Lower leg skin (tissue), 3 donors: ENCODE results near the gene FLT1.

Experiments
- POLR2A ChIP-seq, 2 donors: fragments of 450-650 bp; IDR thresholded peaks; one replicate each; pipeline ENCODE4 v1.6.1; 2016 to 2017; ENCODE audit warnings: antibody characterized with exemption in 2 of 2, mild to moderate bottlenecking in 1 of 2, moderate library complexity in 1 of 2
- TF ChIP-seq, protein P1 (sequence below), 3 donors: fragments of 450-650 bp; IDR thresholded peaks; one replicate each; pipeline ENCODE4 v1.5.1; 2016; ENCODE audit warnings: antibody characterized with exemption in 3 of 3, mild to moderate bottlenecking in 3 of 3, moderate library complexity in 2 of 3

DNA sequence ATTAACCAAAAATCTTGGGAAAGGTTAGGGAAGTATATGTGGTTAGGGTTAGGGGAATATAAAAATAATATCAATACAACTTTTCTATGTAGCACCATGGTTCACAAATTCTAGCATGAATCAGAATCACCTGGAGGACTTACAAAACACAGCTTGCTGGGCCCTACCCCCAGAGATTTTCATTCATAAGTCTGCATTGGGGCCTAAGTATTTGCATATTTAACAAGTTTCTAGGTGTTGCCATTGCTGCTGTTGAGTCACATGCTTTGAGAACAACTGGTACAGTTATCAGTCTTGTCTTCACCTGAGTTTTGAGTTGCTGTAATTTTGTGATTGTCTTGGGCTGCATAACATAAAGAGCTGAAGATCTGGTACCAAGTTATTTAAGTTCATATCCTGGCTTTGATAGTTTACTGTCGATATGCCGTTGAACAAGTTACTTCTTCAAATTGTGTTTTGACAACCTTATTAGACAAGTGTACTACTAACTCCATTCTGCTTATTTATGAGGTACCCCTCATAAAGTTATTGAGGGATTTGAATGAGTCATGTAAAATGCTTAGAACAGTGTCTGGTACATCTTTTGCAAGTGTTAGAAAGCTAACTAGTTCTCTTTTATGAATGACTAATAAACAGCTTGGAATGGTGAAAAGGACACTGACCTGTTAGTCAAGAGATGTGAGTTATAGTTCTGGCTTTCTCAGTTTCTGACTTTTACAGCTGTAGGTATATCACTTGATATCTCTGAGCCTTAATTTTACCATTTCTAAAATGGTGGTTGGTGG lies 223.7 kb downstream of the FLT1 start:
- no peak for TF ChIP-seq POLR2A (IDR thresholded peaks at IDR 0.05)
- TF ChIP-seq, protein P1, sequence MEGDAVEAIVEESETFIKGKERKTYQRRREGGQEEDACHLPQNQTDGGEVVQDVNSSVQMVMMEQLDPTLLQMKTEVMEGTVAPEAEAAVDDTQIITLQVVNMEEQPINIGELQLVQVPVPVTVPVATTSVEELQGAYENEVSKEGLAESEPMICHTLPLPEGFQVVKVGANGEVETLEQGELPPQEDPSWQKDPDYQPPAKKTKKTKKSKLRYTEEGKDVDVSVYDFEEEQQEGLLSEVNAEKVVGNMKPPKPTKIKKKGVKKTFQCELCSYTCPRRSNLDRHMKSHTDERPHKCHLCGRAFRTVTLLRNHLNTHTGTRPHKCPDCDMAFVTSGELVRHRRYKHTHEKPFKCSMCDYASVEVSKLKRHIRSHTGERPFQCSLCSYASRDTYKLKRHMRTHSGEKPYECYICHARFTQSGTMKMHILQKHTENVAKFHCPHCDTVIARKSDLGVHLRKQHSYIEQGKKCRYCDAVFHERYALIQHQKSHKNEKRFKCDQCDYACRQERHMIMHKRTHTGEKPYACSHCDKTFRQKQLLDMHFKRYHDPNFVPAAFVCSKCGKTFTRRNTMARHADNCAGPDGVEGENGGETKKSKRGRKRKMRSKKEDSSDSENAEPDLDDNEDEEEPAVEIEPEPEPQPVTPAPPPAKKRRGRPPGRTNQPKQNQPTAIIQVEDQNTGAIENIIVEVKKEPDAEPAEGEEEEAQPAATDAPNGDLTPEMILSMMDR (IDR thresholded peaks at IDR 0.05): no peak
